Caco-2 (cell line): ENCODE data around the gene ETFB. TPM values are rescaled to one million over a fixed set of nuclear protein-coding genes. Genes with fewer than 3 reads are reported as not detected.

Experiments
- BruUV-seq: library from RNA; stranded (reverse); fragments of 400-500 nt; replicated peaks from 2 replicates; lab custom pipeline; 2021; lab: Mats Ljungman, UMichigan
- CTCF ChIA-PET: fragments of 300-600 bp; sonication (Branson Sonifier 250); formaldehyde crosslinking; loops from one replicate; lab custom pipeline; 2022; ENCODE audit warnings: antibody characterized with exemption; lab: Charles Lee
- POLR2A ChIA-PET: fragments of 300-600 bp; sonication (Branson Sonifier 250); formaldehyde crosslinking; loops from one replicate; lab custom pipeline; 2022; ENCODE audit warnings: antibody characterized with exemption; lab: Charles Lee
- DNase-seq, 2 experiments: peaks; one replicate each; pipeline versions ENCODE4 v3.0.0 to v3.0.0-alpha.2; 2020 to 2022
- H3K27me3 ChIP-seq: replicated peaks from 2 replicates; pipeline ENCODE4 v1.6.0; 2011; ENCODE audit warnings: low read length; ENCODE audit not compliant: control insufficient read depth, insufficient read depth
- H3K36me3 ChIP-seq: 2 replicates; pipeline ENCODE4 v1.5.1; 2011; ENCODE audit warnings: low read length; ENCODE audit not compliant: control insufficient read depth, insufficient read depth
- H3K4me1 ChIP-seq: fragments of 250-450 bp; sonication (Bioruptor Pico); 2 replicates; pipeline ENCODE4 v1.5.1; 2020; ENCODE audit warnings: mild to moderate bottlenecking
- H3K4me3 ChIP-seq: 2 replicates; pipeline ENCODE4 v1.5.1; 2011; ENCODE audit warnings: low read depth, mild to moderate bottlenecking, control low read depth, low read length
- H3K9me3 ChIP-seq: fragments of 250-450 bp; sonication (Bioruptor Pico); 2 replicates; pipeline ENCODE4 v1.5.1; 2020; ENCODE audit warnings: mild to moderate bottlenecking, moderate library complexity
- H3K27ac Mint-ChIP-seq: one replicate; pipeline ENCODE4 v1.8.0; 2022; ENCODE audit warnings: mixed read lengths; ENCODE audit not compliant: unreplicated experiment
- H3K27me3 Mint-ChIP-seq: one replicate; pipeline ENCODE4 v1.8.0; 2022; ENCODE audit warnings: mixed read lengths; ENCODE audit not compliant: insufficient read depth, unreplicated experiment
- H3K36me3 Mint-ChIP-seq: one replicate; pipeline ENCODE4 v1.8.0; 2022; ENCODE audit warnings: mild to moderate bottlenecking, mixed read lengths; ENCODE audit not compliant: insufficient read depth, unreplicated experiment
- H3K4me1 Mint-ChIP-seq: one replicate; pipeline ENCODE4 v1.8.0; 2022; ENCODE audit warnings: low read depth, mixed read lengths; ENCODE audit not compliant: unreplicated experiment
- H3K4me3 Mint-ChIP-seq: one replicate; pipeline ENCODE4 v1.8.0; 2022; ENCODE audit warnings: mild to moderate bottlenecking, moderate library complexity, mixed read lengths; ENCODE audit not compliant: unreplicated experiment
- H3K9me3 Mint-ChIP-seq: one replicate; pipeline ENCODE4 v1.8.0; 2022; ENCODE audit warnings: mixed read lengths; ENCODE audit not compliant: unreplicated experiment
- intact Hi-C: fragments of 100-400 bp; cut with micrococcal nuclease; formaldehyde crosslinking; loops from one replicate; pipeline ENCODE4 v1.10.0; 2022; ENCODE audit not compliant: unreplicated experiment
- total RNA-seq: library from RNA; stranded (reverse); gene quantifications from 2 replicates; pipeline ENCODE4 v1.2.3, GENCODE V29; 2022
- TF ChIP-seq, protein P1 (sequence below), 2 experiments: fragments of 200-600 bp in 1 of 2; IDR thresholded peaks; 1 replicate in 1 of 2; 2 replicates in 1 of 2; pipeline versions ENCODE4 v1.5.1 to v1.8.0; 2011 to 2022; ENCODE audit warnings: antibody characterized with exemption in 1 of 2, control low read depth in 1 of 2, inconsistent platforms in 1 of 2, low read depth in 1 of 2, low read length in 1 of 2, mild to moderate bottlenecking in 1 of 2, moderate library complexity in 1 of 2; ENCODE audit not compliant: insufficient read depth in 1 of 2, severe bottlenecking in 1 of 2, unreplicated experiment in 1 of 2

ETFB gene
- total RNA-seq, 1 experiment from 2014 or later, result 228 TPM

- POLR2A ChIA-PET, result no interaction called here
- no TSS peak for BruUV-seq
- TF ChIP-seq, protein P1, sequence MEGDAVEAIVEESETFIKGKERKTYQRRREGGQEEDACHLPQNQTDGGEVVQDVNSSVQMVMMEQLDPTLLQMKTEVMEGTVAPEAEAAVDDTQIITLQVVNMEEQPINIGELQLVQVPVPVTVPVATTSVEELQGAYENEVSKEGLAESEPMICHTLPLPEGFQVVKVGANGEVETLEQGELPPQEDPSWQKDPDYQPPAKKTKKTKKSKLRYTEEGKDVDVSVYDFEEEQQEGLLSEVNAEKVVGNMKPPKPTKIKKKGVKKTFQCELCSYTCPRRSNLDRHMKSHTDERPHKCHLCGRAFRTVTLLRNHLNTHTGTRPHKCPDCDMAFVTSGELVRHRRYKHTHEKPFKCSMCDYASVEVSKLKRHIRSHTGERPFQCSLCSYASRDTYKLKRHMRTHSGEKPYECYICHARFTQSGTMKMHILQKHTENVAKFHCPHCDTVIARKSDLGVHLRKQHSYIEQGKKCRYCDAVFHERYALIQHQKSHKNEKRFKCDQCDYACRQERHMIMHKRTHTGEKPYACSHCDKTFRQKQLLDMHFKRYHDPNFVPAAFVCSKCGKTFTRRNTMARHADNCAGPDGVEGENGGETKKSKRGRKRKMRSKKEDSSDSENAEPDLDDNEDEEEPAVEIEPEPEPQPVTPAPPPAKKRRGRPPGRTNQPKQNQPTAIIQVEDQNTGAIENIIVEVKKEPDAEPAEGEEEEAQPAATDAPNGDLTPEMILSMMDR (IDR thresholded peaks at IDR 0.05; ENCODE audit: insufficient read depth in 1 of 2, low read depth in 1 of 2, low read length in 1 of 2, severe bottlenecking in 1 of 2, unreplicated experiment in 1 of 2), result no peak
Observed at GRCh38 chr19:51372021-51372648, 5.9 kb upstream of the ETFB start.

GRCh38 chr19:51371186-51371690 is 5.0 kb upstream of the ETFB start:
- Histone ChIP-seq H3K4me3 (no peak overlapping the region), H3K36me3 (no peaks in the 10 kb centered on the region), H3K9me3 (no peaks in the 10 kb centered on the region), H3K27me3 (no peaks in the 10 kb centered on the region), H3K4me1 (peaks cover 5% of the 10 kb centered on the region; the same call in 1 of the 2 replicates)
- intact Hi-C loops, result no loop called here
- CTCF ChIA-PET, result interaction anchor here (1.6 kb wide), 1 partner anchor 32 kb away, joined by 4 read pairs; no protein-coding TSS in a partner anchor
- DNase-seq, result no peak
- no TSS peak for BruUV-seq
- no peaks in the 10 kb centered on the region for H3K4me1 Mint-ChIP-seq
- no peak overlapping the region for H3K27ac Mint-ChIP-seq
- no peak overlapping the region for H3K4me3 Mint-ChIP-seq
- H3K36me3 Mint-ChIP-seq, result peaks cover 18% of the 10 kb centered on the region
- H3K27me3 Mint-ChIP-seq, result no peaks in the 10 kb centered on the region
- POLR2A ChIA-PET, result no interaction called here
- TF ChIP-seq, protein P1 (IDR thresholded peaks at IDR 0.05; ENCODE audit: insufficient read depth in 1 of 2, low read depth in 1 of 2, low read length in 1 of 2, severe bottlenecking in 1 of 2, unreplicated experiment in 1 of 2), result no peak
- H3K9me3 Mint-ChIP-seq, result no peaks in the 10 kb centered on the region

More at GRCh38 chr19:51372021-51372648, 5.9 kb upstream of the ETFB start:
- intact Hi-C loops, result no loop called here
- Mint-ChIP-seq H3K9me3 (no peaks in the 10 kb centered on the region), H3K27ac (no peak overlapping the region), H3K36me3 (peaks cover 13% of the 10 kb centered on the region), H3K27me3 (no peaks in the 10 kb centered on the region), H3K4me1 (no peaks in the 10 kb centered on the region), H3K4me3 (no peak overlapping the region)
- Histone ChIP-seq H3K4me1 (peaks cover 5% of the 10 kb centered on the region; the same call in 1 of the 2 replicates), H3K4me3 (no peak overlapping the region), H3K27me3 (no peaks in the 10 kb centered on the region), H3K36me3 (no peaks in the 10 kb centered on the region), H3K9me3 (no peaks in the 10 kb centered on the region)
- no peak for DNase-seq
- CTCF ChIA-PET, result interaction anchor here (1.6 kb wide), 1 partner anchor 33 kb away, joined by 4 read pairs; no protein-coding TSS in a partner anchor

- no peaks in the 10 kb centered on the region for H3K27me3 ChIP-seq
- H3K4me3 ChIP-seq, result no peak overlapping the region
- DNase-seq, result no peak
- Mint-ChIP-seq H3K36me3 (peaks cover 21% of the 10 kb centered on the region), H3K4me1 (no peaks in the 10 kb centered on the region), H3K27me3 (no peaks in the 10 kb centered on the region), H3K9me3 (no peaks in the 10 kb centered on the region), H3K4me3 (peak overlapping the region; percentile 45), H3K27ac (peak overlapping the region; percentile 18)
- ChIA-PET CTCF (interaction anchor here (0.6 to 0.7 kb wide), 2 partner anchors 20 to 31 kb away, joined by 3 read pairs; no protein-coding TSS in a partner anchor), POLR2A (interaction anchor here (0.7 to 1.0 kb wide), 2 partner anchors 15 to 31 kb away, joined by 4 to 6 read pairs; no protein-coding TSS in a partner anchor)
- intact Hi-C loops, result no loop called here
- TF ChIP-seq, protein P1 (IDR thresholded peaks at IDR 0.05; ENCODE audit: insufficient read depth in 1 of 2, low read depth in 1 of 2, low read length in 1 of 2, severe bottlenecking in 1 of 2, unreplicated experiment in 1 of 2), result no peak
- no TSS peak for BruUV-seq
- H3K9me3 ChIP-seq, result no peaks in the 10 kb centered on the region
- H3K4me1 ChIP-seq, result peaks cover 7% of the 10 kb centered on the region
- H3K36me3 ChIP-seq, result no peaks in the 10 kb centered on the region
Observed at GRCh38 chr19:51370230-51370629, 4.0 kb upstream of the ETFB start.
